Suprapubic skin (tissue), 4 donors: ENCODE results near the gene LAMA5. TPM values are rescaled to one million over a fixed set of nuclear protein-coding genes. Genes with fewer than 3 reads are reported as not detected.

Experiments
- DNase-seq, 2 donors: peaks; one replicate each; pipeline ENCODE4 v3.0.0-alpha.2; 2019; ENCODE audit warnings: low spot score in 2 of 2
- H3K27ac ChIP-seq: fragments of 200-600 bp; sonication (generic); one replicate; pipeline ENCODE4 v1.5.1; 2019
- H3K27me3 ChIP-seq: fragments of 200-600 bp; sonication (generic); one replicate; pipeline ENCODE4 v1.5.1; 2019
- H3K36me3 ChIP-seq: fragments of 200-600 bp; sonication (generic); one replicate; pipeline ENCODE4 v1.5.1; 2019
- H3K4me1 ChIP-seq: fragments of 200-600 bp; sonication (generic); one replicate; pipeline ENCODE4 v1.5.1; 2019
- H3K4me3 ChIP-seq: fragments of 200-600 bp; sonication (generic); one replicate; pipeline ENCODE4 v1.5.1; 2019; ENCODE audit warnings: mild to moderate bottlenecking
- H3K9me3 ChIP-seq: fragments of 200-600 bp; sonication (generic); one replicate; pipeline ENCODE4 v1.5.1; 2019
- CTCF ChIP-seq, 2 donors: fragments of 200-600 bp in 1 of 2; fragments of 450-650 bp in 1 of 2; sonication (generic) in 1 of 2; IDR thresholded peaks; one replicate each; pipeline ENCODE4 v1.5.1; 2016 to 2019; ENCODE audit warnings: antibody characterized with exemption in 2 of 2, mild to moderate bottlenecking in 1 of 2, moderate library complexity in 1 of 2
- EP300 ChIP-seq: sonication (generic); formaldehyde crosslinking; IDR thresholded peaks from one replicate; pipeline ENCODE4 v1.6.1; 2017; ENCODE audit warnings: antibody characterized with exemption
- POLR2A ChIP-seq, 2 donors: fragments of 450-650 bp; IDR thresholded peaks; one replicate each; pipeline ENCODE4 v1.6.1; 2017; ENCODE audit warnings: antibody characterized with exemption in 2 of 2, mild to moderate bottlenecking in 2 of 2, moderate library complexity in 2 of 2
- POLR2AphosphoS5 ChIP-seq, 3 donors: sonication (generic); formaldehyde crosslinking; IDR thresholded peaks; one replicate each; pipeline ENCODE4 v1.6.1; 2017; ENCODE audit warnings: antibody characterized with exemption in 3 of 3
- WGBS: methylation state at CpG from one replicate; pipeline ENCODE4 v1.1.5; 2018; 5-methylcytosine and 5-hydroxymethylcytosine counted together
- total RNA-seq, 4 donors: library from RNA; depleted of rRNA; stranded (reverse); fragments of >200 nt; gene quantifications; one replicate each; pipeline ENCODE4 v1.1.0, GENCODE V29; 2016

The LAMA5 gene
- total RNA-seq, 4 donors from 2014 or later, result 200 to 623 (median 316) TPM

- Histone ChIP-seq H3K9me3 (no peaks in the 10 kb centered on the region), H3K27me3 (no peaks in the 10 kb centered on the region), H3K36me3 (peaks cover 31% of the 10 kb centered on the region), H3K4me3 (no peak overlapping the region), H3K27ac (no peak overlapping the region), H3K4me1 (peaks cover 17% of the 10 kb centered on the region)
- TF ChIP-seq CTCF (IDR thresholded peaks at IDR 0.05), result no peak
- no peak for TF ChIP-seq EP300
- TF ChIP-seq POLR2A (IDR thresholded peaks at IDR 0.05), result no peak
- TF ChIP-seq POLR2AphosphoS5 (IDR thresholded peaks at IDR 0.05), result no peak
- 81% methylated on average over 12 of the region's 12 CpGs for WGBS
- no peak for DNase-seq
These were observed 67.4 kb downstream of the LAMA5 start for GRCh38 chr20:62299666-62300236.

GRCh38 chr20:62298577-62299249, 68.4 kb downstream of the LAMA5 start:
- no peak overlapping the region for H3K27ac ChIP-seq
- TF ChIP-seq CTCF (IDR thresholded peaks at IDR 0.05), result no peak
- TF ChIP-seq EP300, result no peak
- TF ChIP-seq POLR2A (IDR thresholded peaks at IDR 0.05), result no peak
- no peak for TF ChIP-seq POLR2AphosphoS5 (IDR thresholded peaks at IDR 0.05)
- H3K27me3 ChIP-seq, result no peaks in the 10 kb centered on the region
- peaks cover 7% of the 10 kb centered on the region for H3K4me1 ChIP-seq
- 89% methylated on average over 13 of the region's 33 CpGs for WGBS
- H3K9me3 ChIP-seq, result no peaks in the 10 kb centered on the region
- peaks cover 41% of the 10 kb centered on the region for H3K36me3 ChIP-seq
- H3K4me3 ChIP-seq, result no peak overlapping the region
- DNase-seq, result no peak

GRCh38 chr20:62297449-62298227, 69.5 kb downstream of the LAMA5 start:
- no peak for DNase-seq
- Histone ChIP-seq H3K4me3 (no peak overlapping the region), H3K36me3 (peaks cover 50% of the 10 kb centered on the region), H3K27me3 (no peaks in the 10 kb centered on the region), H3K27ac (peak overlapping the region; percentile 4), H3K4me1 (peaks cover 5% of the 10 kb centered on the region), H3K9me3 (no peaks in the 10 kb centered on the region)
- TF ChIP-seq EP300 (no peak), POLR2A (IDR thresholded peaks at IDR 0.05) (no peak), POLR2AphosphoS5 (IDR thresholded peaks at IDR 0.05) (no peak), CTCF (IDR thresholded peaks at IDR 0.05) (no peak)
- WGBS, result 76% methylated on average over 20 of the region's 29 CpGs

- peak overlapping the region; percentile 4 for H3K27ac ChIP-seq
- no peaks in the 10 kb centered on the region for H3K27me3 ChIP-seq
- peaks cover 58% of the 10 kb centered on the region for H3K36me3 ChIP-seq
- H3K4me1 ChIP-seq, result no peaks in the 10 kb centered on the region
- 76% methylated on average over 18 of the region's 30 CpGs for WGBS
- H3K4me3 ChIP-seq, result no peak overlapping the region
- no peaks in the 10 kb centered on the region for H3K9me3 ChIP-seq
- DNase-seq, result no peak
- TF ChIP-seq CTCF (IDR thresholded peaks at IDR 0.05) (no peak), POLR2AphosphoS5 (IDR thresholded peaks at IDR 0.05) (no peak)
These were observed 70.2 kb downstream of the LAMA5 start for GRCh38 chr20:62296724-62297448.

GRCh38 chr20:62294516-62294915, 72.6 kb downstream of the LAMA5 start:
- H3K4me3 ChIP-seq, result no peak overlapping the region
- H3K27ac ChIP-seq, result no peak overlapping the region
- peaks cover 76% of the 10 kb centered on the region for H3K36me3 ChIP-seq
- no peaks in the 10 kb centered on the region for H3K27me3 ChIP-seq
- TF ChIP-seq EP300, result no peak
- TF ChIP-seq POLR2A (IDR thresholded peaks at IDR 0.05), result no peak
- TF ChIP-seq POLR2AphosphoS5 (IDR thresholded peaks at IDR 0.05), result no peak
- no peak for TF ChIP-seq CTCF (IDR thresholded peaks at IDR 0.05)
- no peaks in the 10 kb centered on the region for H3K4me1 ChIP-seq
- DNase-seq, result no peak
- WGBS, result 83% methylated on average over 17 of the region's 17 CpGs
- H3K9me3 ChIP-seq, result no peaks in the 10 kb centered on the region
